Left forelimb (tissue), 1 donor: ENCODE results near the gene CPT2.

Experiments used
- DNase-seq: peaks from one replicate; pipeline ENCODE4 v3.0.0-alpha.2; 2018; ENCODE audit warnings: low spot score

Gene CPT2

GRCh38 chr1:53219711-53220110 lies 23.1 kb downstream of the CPT2 start:
- no peak for DNase-seq

- DNase-seq: peak; percentile 97
Measured at GRCh38 chr1:53220171-53220961, 23.7 kb downstream of the CPT2 start, which contains the start of gene CZIB. CZIB (minus strand) TSS chr1:53220634; CDS start chr1:53220575, 59 bp downstream.

- no peak for DNase-seq
Measured at GRCh38 chr1:53220962-53221286, 24.3 kb downstream of the CPT2 start.

DNA sequence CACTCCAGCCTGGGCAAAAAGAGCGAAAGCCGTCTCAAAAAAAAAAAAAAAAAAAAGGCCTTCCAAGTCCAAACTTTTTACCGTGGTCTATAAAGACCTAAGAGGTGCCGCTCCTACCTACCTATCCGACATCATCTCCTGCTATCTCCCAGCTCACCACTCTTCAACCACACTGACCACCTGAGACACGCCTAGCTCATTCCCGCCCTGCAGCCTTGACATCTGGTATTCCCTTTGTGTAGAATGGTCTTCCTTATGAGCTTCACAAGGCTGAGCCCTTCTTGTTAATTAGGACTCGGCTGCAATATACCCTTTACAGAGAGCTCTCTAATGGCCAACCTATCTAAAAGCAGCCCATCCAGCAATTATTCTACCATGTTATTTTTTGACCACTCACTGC lies 41.0 kb downstream of the CPT2 start:
- no peak for DNase-seq

- peak; percentile 98 for DNase-seq
Measured at GRCh38 chr1:53238197-53239155, 41.9 kb downstream of the CPT2 start, which contains the start of gene MAGOH. MAGOH (minus strand) TSS chr1:53238518; CDS start chr1:53238448, 70 bp downstream.

- no peak for DNase-seq
Measured at GRCh38 chr1:53241828-53242227, 45.2 kb downstream of the CPT2 start.

DNA sequence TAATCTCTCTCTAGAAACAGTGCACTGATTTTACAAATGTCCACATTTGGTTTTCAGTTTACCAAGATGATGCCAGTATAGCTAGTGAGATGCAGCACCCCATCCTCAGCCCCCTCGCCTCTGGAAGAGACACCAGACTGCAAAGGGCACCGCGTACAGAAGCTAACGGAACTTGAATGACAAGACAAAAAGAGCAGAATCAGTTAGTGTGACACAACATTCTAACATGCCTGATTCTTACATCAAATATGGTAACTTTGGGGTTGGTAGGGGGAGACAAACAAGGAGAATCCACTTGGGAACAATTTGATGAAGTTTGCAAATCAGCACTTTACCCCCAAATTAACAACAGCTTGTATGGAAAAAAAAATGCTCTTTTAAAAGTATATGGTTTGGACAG lies 45.8 kb downstream of the CPT2 start:
- DNase-seq: no peak

GRCh38 chr1:53244141-53244540 lies 47.5 kb downstream of the CPT2 start:
- no peak for DNase-seq

- no peak for DNase-seq
Measured at GRCh38 chr1:53246261-53247134, 49.9 kb downstream of the CPT2 start.

GRCh38 chr1:53249706-53250105 lies 53.1 kb downstream of the CPT2 start:
- DNase-seq: no peak

DNA sequence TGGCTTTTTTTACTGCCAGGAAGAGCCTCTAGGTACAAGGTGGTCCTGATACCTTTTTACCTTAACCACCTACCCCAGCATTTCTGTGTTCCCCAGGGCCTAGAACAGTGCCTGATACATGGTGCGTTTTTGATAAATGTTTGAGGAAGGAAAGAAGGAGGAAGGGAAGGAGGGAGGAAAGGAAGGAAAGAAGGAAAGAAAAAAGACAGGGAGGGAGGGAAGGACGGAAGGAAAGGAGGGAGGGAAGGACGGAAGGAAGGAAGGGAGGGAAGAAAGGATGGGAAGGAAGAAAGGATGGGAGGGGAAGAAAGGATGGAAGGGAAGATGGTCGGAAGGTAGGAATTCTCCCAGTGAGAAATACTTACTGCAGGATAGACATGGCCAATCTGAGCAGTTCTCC lies 53.7 kb downstream of the CPT2 start:
- no peak for DNase-seq

- DNase-seq: no peak
Measured at GRCh38 chr1:53254011-53254640, 57.5 kb downstream of the CPT2 start.

- no peak for DNase-seq
Measured at GRCh38 chr1:53255031-53255430, 58.4 kb downstream of the CPT2 start.

GRCh38 chr1:53256511-53257453 lies 60.2 kb downstream of the CPT2 start:
- no peak for DNase-seq

DNA sequence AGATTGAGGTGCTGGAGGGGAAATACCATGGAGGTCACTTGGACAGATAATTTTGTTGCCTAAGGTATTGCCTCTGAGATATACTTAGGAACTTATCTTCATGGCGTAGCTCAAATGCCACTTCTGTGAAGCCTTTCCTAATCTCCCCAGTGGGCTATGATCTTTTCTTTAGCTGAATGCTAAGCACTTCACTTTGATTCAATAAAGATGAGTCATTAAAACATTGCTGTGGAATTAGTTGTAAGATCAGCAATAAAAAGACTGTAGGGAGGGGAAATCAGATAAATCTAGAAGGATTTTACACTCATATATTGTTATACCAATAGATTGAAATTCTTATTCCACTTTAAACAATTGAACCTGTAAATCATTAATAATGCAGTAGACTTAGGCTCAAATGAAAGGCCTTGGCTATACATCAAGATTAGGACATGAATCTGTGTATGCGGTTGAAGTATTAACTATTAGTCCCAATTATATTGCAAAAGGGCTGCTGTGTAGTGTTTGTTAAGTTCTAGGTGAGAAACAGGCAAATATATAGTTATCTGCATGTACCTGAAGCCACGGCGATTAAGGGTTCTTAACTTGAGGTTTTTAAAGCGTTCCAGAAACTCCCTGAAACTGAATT lies 60.9 kb downstream of the CPT2 start:
- DNase-seq: no peak

DNA sequence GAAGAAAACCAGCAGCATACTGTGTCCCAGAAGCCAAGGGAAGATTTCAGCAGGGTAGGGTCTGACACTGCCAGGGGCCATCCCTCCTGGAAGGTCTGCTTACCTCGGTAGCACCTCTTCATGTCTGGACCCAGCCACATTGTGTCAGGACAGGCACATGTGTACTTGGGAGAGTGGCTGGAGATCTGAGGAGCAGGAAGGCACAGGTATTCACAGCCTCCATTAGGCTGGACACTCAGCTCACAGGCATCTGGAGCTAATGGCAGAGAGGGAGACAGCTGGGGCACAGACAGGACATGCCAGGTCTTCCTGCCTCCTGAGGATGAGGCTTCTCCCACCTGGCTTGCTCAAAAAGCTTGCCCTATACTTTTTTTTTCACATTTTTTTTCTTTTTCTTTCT lies 61.6 kb downstream of the CPT2 start:
- DNase-seq: no peak

DNA sequence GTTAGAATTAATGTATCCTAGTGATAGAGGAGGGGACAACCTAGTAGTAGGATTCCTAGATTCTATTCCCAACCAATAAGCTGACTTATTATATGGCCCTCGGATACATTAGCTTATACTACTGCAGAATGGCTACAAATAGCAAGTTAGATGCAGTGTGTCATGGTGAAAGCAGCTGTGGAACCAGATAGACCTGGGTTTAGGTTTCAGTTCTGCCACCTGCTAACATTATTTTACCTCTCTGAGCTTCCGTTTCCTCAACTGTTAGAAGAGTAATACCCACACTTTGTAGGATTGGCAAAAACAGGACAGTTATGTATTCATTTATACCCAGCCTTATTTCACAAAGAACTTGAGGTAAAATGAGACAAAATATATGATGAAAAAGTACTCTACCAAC lies 63.3 kb downstream of the CPT2 start:
- no peak for DNase-seq

- DNase-seq: no peak
Measured at GRCh38 chr1:53260631-53261247, 64.1 kb downstream of the CPT2 start.

- DNase-seq: no peak
Measured at GRCh38 chr1:53262000-53262399, 65.4 kb downstream of the CPT2 start.
